H1 (cell line): ENCODE measurements around the gene PITPNC1.

ENCODE experiments used
- CBX5 ChIP-seq: fragments of 300-800, 300-1000 bp; sonication (generic); IDR thresholded peaks from 2 replicates; pipeline ENCODE4 v1.7.1; 2016; ENCODE audit warnings: antibody characterized with exemption, low read length, low read depth
- CHD2 ChIP-seq: IDR thresholded peaks from 2 replicates; pipeline ENCODE4 v1.6.1; 2012; ENCODE audit warnings: low read length, improper control_type of control experiment
- CTCF ChIP-seq, 3 experiments: IDR thresholded peaks; 1 replicate in 2 of 3; 2 replicates in 1 of 3; pipeline versions ENCODE4 v1.5.1 to v1.6.1; 2011; ENCODE audit warnings: low read length in 3 of 3, mild to moderate bottlenecking in 3 of 3, inconsistent platforms in 2 of 3, low read depth in 1 of 3, moderate library complexity in 1 of 3; ENCODE audit not compliant: insufficient read depth in 1 of 3; ENCODE audit errors: control extremely low read depth in 1 of 3
- EP300 ChIP-seq, 2 experiments: IDR thresholded peaks; 1 replicate in 1 of 2; 2 replicates in 1 of 2; pipeline ENCODE4 v1.6.1; 2011 to 2012; ENCODE audit warnings: low read depth in 2 of 2, low read length in 2 of 2, mild to moderate bottlenecking in 2 of 2, borderline replicate concordance in 1 of 2, inconsistent platforms in 1 of 2, moderate library complexity in 1 of 2
- POLR2A ChIP-seq, 2 experiments: IDR thresholded peaks; 1 replicate in 1 of 2; 2 replicates in 1 of 2; pipeline ENCODE4 v1.6.1; 2011; ENCODE audit warnings: low read depth in 2 of 2, low read length in 2 of 2, mild to moderate bottlenecking in 2 of 2; ENCODE audit errors: control extremely low read depth in 1 of 2
- RFX5 ChIP-seq: IDR thresholded peaks from 2 replicates; pipeline ENCODE4 v1.6.1; 2011; ENCODE audit warnings: low read depth, low read length, improper control_type of control experiment, borderline replicate concordance
- RNF2 ChIP-seq: fragments of 200-900, 300-1000 bp; sonication (generic); IDR thresholded peaks from 2 replicates; pipeline ENCODE4 v1.7.1; 2016; ENCODE audit warnings: borderline replicate concordance, low read depth, mild to moderate bottlenecking, antibody characterized with exemption, low read length; ENCODE audit not compliant: poor library complexity, severe bottlenecking; ENCODE audit errors: missing control alignments
- SIN3A ChIP-seq, 2 experiments: IDR thresholded peaks in 1 of 2; conservative IDR thresholded peaks in 1 of 2; 2 replicates each; pipeline ENCODE4 v1.6.1; 2011 to 2012; ENCODE audit warnings: low read length in 2 of 2, improper control_type of control experiment in 1 of 2, low read depth in 1 of 2, mild to moderate bottlenecking in 1 of 2
- SP1 ChIP-seq: IDR thresholded peaks from 2 replicates; pipeline ENCODE4 v1.6.1; 2011; ENCODE audit warnings: low read depth, low read length

GRCh38 chr17:67686241-67686640, 309.2 kb downstream of the PITPNC1 start:
- TF ChIP-seq CTCF (IDR thresholded peaks at IDR 0.05; ENCODE audit: control extremely low read depth in 1 of 3, insufficient read depth in 1 of 3, low read depth in 1 of 3, low read length in 3 of 3) (no peak), POLR2A (IDR thresholded peaks at IDR 0.05; ENCODE audit: control extremely low read depth in 1 of 2, low read depth in 2 of 2, low read length in 2 of 2) (no peak), EP300 (IDR thresholded peaks at IDR 0.05; ENCODE audit: borderline replicate concordance in 1 of 2, low read depth in 2 of 2, low read length in 2 of 2) (no peak), SIN3A (conservative IDR thresholded peaks at IDR 0.05 in 1 of 2, IDR thresholded peaks at IDR 0.05 in 1 of 2; ENCODE audit: low read depth in 1 of 2, low read length in 2 of 2) (no peak), SP1 (no peak), CBX5 (no peak), RFX5 (no peak), CHD2 (no peak), RNF2 (no peak)
